GM19239 (cell line): ENCODE data around the gene SLCO3A1.
"Not testable (repeated sequence)": the region's sequence is repeated elsewhere in the genome, so short reads cannot be mapped to it uniquely, and the experiment has no call there.

Experiments used
- DNase-seq: peaks from one replicate; pipeline ENCODE4 v3.0.0; 2011; ENCODE audit warnings: low spot score; ENCODE audit not compliant: insufficient read length
- FAIRE-seq: peaks from 2 replicates; lab custom pipeline; 2011; peaks lifted over from hg19 to GRCh38; lab: Jason Lieb, UNC

SLCO3A1 gene

GRCh38 chr15:92166029-92166428 lies 312.5 kb downstream of the SLCO3A1 start:
- DNase-seq = no peak
- no peak for FAIRE-seq

GRCh38 chr15:92166751-92167405 lies 313.4 kb downstream of the SLCO3A1 start:
- DNase-seq = no peak
- FAIRE-seq = no peak

- no peak for FAIRE-seq
- DNase-seq = no peak
These were observed 313.9 kb downstream of the SLCO3A1 start for GRCh38 chr15:92167451-92167850.

- no peak for FAIRE-seq
- no peak for DNase-seq
These were observed 314.7 kb downstream of the SLCO3A1 start for GRCh38 chr15:92168066-92168683.

- no peak for FAIRE-seq
- DNase-seq = no peak
These were observed 317.4 kb downstream of the SLCO3A1 start for GRCh38 chr15:92170897-92171296.

GRCh38 chr15:92178911-92179310 lies 325.4 kb downstream of the SLCO3A1 start:
- FAIRE-seq (no peak), DNase-seq (no peak)

- FAIRE-seq = no peak
- DNase-seq = no peak
These were observed 330.6 kb downstream of the SLCO3A1 start for GRCh38 chr15:92184142-92184541.

GRCh38 chr15:92184679-92185230 lies 331.2 kb downstream of the SLCO3A1 start:
- FAIRE-seq (no peak), DNase-seq (no peak)

GRCh38 chr15:92187975-92188374 lies 334.5 kb downstream of the SLCO3A1 start:
- FAIRE-seq (no peak), DNase-seq (no peak)

GRCh38 chr15:92189166-92189565 lies 335.7 kb downstream of the SLCO3A1 start:
- DNase-seq = no peak
- no peak for FAIRE-seq

- no peak for FAIRE-seq
- no peak for DNase-seq
These were observed 341.7 kb downstream of the SLCO3A1 start for GRCh38 chr15:92195241-92195640.

- DNase-seq (no peak), FAIRE-seq (no peak)
These were observed 342.8 kb downstream of the SLCO3A1 start for GRCh38 chr15:92196342-92196741.

- DNase-seq (no peak), FAIRE-seq (no peak)
These were observed 344.2 kb downstream of the SLCO3A1 start for GRCh38 chr15:92197746-92198145.

GRCh38 chr15:92200891-92201290 lies 347.4 kb downstream of the SLCO3A1 start:
- FAIRE-seq (no peak), DNase-seq (no peak)

- FAIRE-seq (no peak), DNase-seq (no peak)
These were observed 351.8 kb downstream of the SLCO3A1 start for GRCh38 chr15:92205255-92205739.

- FAIRE-seq, DNase-seq: not testable (repeated sequence)
These were observed 354.1 kb downstream of the SLCO3A1 start for GRCh38 chr15:92207601-92208000.
